ENCODE measurements around the gene FYN.
"Not testable (repeated sequence)": the region's sequence is repeated elsewhere in the genome, so short reads cannot be mapped to it uniquely, and the experiment has no call there.

The FYN gene

DNA sequence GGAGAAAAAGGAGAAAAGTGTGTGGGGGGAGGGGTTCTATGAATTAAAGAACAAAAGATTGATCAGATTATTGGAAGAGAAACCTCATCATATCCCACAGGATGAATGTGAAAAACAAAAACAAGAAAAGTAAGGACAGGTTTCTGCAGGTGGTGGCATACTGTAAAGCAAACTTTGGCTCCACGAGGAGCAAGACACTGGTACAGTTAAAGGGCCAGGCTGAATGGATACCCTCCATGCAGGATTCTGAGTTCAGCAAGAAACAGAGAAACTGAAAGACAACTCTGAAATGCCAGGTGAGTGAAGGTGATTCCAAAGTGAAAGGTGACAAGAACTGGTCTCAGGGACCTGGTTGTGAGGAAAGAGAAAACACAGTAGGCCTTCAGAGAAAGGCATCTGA is 37.4 kb downstream of the FYN start:
- FAIRE-seq = no peak
- DNase-seq (ENCODE audit: insufficient read length, low spot score) = no peak

GRCh38 chr6:111835398-111835797 is 37.9 kb downstream of the FYN start:
- not testable (repeated sequence) for DNase-seq (ENCODE audit: insufficient read length, low spot score); FAIRE-seq

DNA sequence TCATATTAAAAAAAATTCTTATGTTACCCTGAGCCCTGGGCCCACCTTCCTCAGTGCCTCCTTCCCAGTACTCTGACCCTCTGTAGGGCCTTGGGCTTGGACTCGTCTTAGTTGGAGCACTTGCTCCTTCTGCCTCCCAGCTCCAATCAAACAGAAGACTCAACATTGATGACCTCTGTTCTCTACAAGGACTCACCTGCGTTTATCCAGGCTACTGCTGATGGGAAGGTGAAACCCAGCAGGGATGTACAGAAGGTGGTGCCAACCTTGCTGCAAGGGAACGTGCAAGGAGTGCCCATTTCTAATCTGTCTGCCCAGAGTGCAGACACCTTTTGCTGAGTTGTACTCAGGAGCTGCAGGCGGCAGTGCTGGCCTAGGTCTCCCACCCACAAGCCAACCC is 38.9 kb downstream of the FYN start:
- FAIRE-seq = no peak
- no peak for DNase-seq (ENCODE audit: insufficient read length, low spot score)

GRCh38 chr6:111832833-111833418 is 40.3 kb downstream of the FYN start:
- DNase-seq (ENCODE audit: insufficient read length, low spot score) (no peak), FAIRE-seq (no peak)

DNA sequence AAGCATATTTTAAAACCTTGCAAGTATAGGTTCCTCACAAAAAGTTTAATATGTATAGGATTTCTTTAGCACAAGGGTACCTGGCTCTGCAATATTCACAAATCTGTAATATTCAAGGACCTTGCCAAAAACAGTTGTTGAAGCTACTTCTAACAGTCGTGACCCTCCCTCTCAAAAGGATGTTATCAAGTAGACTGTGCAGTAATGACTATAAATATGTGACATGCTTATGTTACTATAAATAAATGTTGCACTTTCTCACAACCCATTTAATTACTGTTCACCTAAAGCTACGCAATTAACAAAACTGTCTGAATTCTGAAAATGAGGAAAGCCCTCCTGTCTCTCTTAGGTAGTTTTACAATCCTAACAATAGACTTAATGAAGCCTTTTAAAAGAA is 41.8 kb downstream of the FYN start:
- no peak for FAIRE-seq

DNA sequence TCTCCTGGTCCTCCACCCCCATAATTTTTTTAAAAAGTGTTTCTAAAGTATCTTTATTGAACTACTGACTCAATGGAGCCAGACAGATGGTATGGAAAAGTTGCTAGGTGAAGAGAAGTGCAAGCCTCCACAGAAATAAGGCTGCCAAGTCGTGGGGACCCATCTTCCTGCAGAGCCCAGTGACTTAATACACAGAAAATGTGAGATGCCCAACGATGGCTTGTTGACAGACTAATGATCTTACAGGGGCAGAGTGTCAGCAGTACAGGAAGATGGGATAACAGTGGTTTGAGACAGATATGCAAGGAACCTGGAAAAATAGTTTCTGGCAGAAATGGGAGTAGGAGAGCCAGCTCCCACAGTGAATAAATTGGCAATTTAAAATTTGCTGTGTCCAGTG is 43.3 kb downstream of the FYN start:
- DNase-seq (ENCODE audit: insufficient read length, low spot score) = peak; percentile 47
- FAIRE-seq = peak; percentile 72

More for the DNA sequence above, 41.8 kb downstream of the FYN start:
- no peak for DNase-seq (ENCODE audit: insufficient read length, low spot score)

GRCh38 chr6:111829581-111829980 is 43.7 kb downstream of the FYN start:
- no peak for DNase-seq (ENCODE audit: insufficient read length, low spot score)
- no peak for FAIRE-seq

DNA sequence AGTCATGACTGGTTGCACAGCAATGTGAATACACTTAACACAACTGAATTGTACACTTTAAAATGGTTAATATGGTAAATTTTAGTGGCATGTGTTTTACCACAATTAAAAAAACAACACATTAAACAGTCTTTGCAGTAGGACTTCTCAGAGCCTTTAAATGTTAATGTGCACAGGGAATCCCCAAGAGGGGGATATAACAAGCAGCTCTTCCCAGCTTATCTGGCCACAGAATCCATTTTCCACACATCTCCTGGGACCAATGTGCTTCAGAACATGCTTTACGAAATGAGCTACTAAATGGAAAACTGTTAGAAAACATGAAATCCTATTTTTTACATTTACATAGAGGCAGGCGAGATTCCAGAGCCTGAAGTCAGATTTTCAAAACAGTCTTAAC is 44.4 kb downstream of the FYN start:
- DNase-seq (ENCODE audit: insufficient read length, low spot score) = no peak
- no peak for FAIRE-seq

- no peak for FAIRE-seq
Observed at GRCh38 chr6:111825439-111826086, 47.7 kb downstream of the FYN start.

GRCh38 chr6:111824608-111825337 is 48.5 kb downstream of the FYN start:
- no peak for FAIRE-seq
- no peak for DNase-seq (ENCODE audit: insufficient read length, low spot score)

More at GRCh38 chr6:111825439-111826086, 47.7 kb downstream of the FYN start:
- DNase-seq (ENCODE audit: insufficient read length, low spot score) = no peak

- peak; percentile 44 for FAIRE-seq
- DNase-seq (ENCODE audit: insufficient read length, low spot score) = peak; percentile 45
Observed at GRCh38 chr6:111823831-111824607, 49.2 kb downstream of the FYN start.

GRCh38 chr6:111823012-111823411 is 50.2 kb downstream of the FYN start:
- no peak for DNase-seq (ENCODE audit: insufficient read length, low spot score)
- FAIRE-seq = no peak

- FAIRE-seq = no peak
- no peak for DNase-seq (ENCODE audit: insufficient read length, low spot score)
Observed at GRCh38 chr6:111819458-111819857, 53.8 kb downstream of the FYN start.

- peak; percentile 54 for FAIRE-seq
- no peak for DNase-seq (ENCODE audit: insufficient read length, low spot score)
Observed at GRCh38 chr6:111818539-111819226, 54.6 kb downstream of the FYN start.

DNA sequence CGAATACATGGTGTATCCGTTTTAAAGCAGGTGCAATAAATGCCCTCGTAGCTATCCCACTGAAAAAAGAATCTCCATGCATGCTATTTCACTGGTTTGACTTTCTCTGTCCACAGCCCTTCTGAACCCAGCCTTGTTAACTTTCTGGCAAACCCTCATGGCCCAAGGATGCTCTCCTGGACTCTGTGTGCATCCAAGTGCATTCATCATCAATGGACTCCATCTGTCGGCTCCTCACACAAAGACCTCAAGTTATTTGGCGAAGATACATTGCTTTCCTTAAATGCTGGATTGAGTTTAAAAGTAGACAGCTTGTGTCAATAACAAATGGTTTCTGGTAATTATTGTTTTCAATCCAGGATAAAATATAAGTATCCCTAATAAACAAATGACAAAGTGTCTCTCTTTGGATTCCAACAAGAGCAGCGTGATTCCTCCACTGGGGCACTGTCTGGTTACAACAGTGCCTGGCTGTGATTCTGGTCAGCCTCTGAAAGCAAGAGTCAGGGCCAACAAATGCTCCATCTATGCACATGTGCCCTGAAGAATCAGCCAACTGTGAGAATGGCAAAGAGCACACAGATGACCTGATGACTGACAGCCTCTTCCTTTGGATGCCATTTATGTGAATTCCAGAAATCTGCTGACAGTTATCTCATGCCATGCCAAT is 55.7 kb downstream of the FYN start:
- peak; percentile 55 for FAIRE-seq
- DNase-seq (ENCODE audit: insufficient read length, low spot score) = no peak

- DNase-seq (ENCODE audit: insufficient read length, low spot score) = no peak
- no peak for FAIRE-seq
Observed at GRCh38 chr6:111813677-111814310, 59.5 kb downstream of the FYN start.

DNA sequence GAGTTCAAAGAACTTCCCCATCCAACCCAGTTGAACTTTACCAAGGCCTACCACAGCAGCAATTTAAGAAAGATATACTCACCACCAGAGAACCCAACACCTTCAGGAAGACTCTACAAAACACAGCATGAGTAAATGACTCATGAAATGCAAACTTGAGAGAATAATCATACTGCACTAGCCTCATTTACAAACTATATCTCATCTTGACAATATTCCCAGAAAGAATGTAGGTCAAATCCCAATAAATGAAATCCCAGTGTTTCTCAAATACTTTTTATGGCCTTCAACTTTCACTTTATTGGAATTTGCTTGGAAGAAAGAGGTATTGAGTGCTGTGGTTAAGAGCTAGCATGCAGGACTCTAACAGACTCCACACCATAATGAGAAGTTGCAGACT is 60.0 kb downstream of the FYN start:
- FAIRE-seq = no peak
- DNase-seq (ENCODE audit: insufficient read length, low spot score) = no peak

DNA sequence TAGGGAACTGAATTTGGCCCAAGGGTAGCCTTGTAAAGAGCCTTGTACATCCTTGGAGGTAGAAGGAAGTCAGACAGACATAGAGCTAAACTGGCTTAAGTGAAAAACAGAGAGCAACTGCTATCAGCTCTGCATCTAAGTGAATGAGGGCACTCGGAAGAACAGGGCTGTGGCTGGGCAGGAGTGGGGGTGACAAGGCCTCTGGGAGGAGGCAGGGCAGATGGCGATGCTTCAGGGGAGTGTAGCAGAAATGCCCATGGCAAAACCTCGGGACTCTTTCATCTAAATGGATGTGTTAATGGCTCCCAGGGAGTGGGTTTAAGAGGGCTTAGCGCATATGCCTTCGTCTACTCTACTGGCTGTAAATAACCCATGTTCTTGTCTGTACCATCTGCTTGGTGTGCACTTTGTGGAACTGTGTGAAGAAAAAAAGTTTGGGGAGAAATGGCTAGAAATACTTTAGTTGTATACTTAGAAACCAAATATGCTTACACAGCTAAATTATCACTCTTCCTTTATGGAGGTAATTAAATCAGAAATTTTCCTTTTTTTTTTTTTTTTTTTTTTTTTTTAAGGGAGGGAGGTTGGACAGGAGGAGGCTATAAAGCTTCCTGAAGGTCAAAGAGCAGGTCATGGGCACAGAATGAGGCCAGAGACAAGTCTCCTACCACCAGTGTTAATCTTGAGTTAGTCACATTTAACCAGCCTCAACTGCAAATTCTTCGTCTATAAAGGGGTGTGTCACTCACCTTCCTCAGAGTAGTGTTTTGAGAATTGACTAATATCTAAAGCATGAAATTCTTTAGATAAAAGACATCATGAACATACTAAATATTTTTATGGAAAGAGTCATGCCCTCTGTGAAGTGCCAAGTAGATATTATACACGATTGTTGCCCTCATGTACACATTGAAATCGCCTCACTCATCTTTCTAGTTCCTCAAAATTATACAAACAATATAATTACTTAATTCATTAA is 60.9 kb downstream of the FYN start:
- no peak for FAIRE-seq
- DNase-seq (ENCODE audit: insufficient read length, low spot score) = peak; percentile 31

Measured in HTR-8/SVneo (cell line).